Occipital lobe (tissue), 3 donors: ENCODE measurements around the gene PDE11A. TPM values are rescaled to one million over a fixed set of nuclear protein-coding genes. Genes with fewer than 3 reads are reported as not detected.

ENCODE experiments used
- DNase-seq: peaks from one replicate; lab custom pipeline; 2025; lab: John Stamatoyannopoulos, UW
- small RNA-seq: library from RNA; depleted of rRNA; stranded (forward); fragments of <200 nt; gene quantifications from one replicate; pipeline ENCODE3, GENCODE V24; 2014
- total RNA-seq: library from RNA; depleted of rRNA; stranded (reverse); fragments of >200 nt; gene quantifications from one replicate; pipeline ENCODE4 v1.2.3, GENCODE V29; 2014

Gene PDE11A
- total RNA-seq, 1 donor from 2014 or later: 1.7 TPM

GRCh38 chr2:177578454-177578853 lies 494.1 kb downstream of the PDE11A start:
- DNase-seq: no peak

GRCh38 chr2:177577075-177577474 lies 495.5 kb downstream of the PDE11A start:
- no peak for DNase-seq

- DNase-seq: no peak
Observed at GRCh38 chr2:177575358-177575757, 497.2 kb downstream of the PDE11A start.

GRCh38 chr2:177574356-177574755 lies 498.2 kb downstream of the PDE11A start:
- no peak for DNase-seq

Small RNAs within 50 kb of the gene (small RNA-seq; reads per million reads assigned to genes)
- gene AC011998.1: not detected
- gene RNU6-629P: not detected

Other genes with a start within 250 kb of the PDE11A start
- gene RBM45, start 39.7 kb upstream of the PDE11A start, total RNA-seq: 31.2 TPM
- gene OSBPL6, start 121.7 kb upstream of the PDE11A start, total RNA-seq: 22.3 TPM